HEK293 (cell line): ENCODE data around the gene CHMP4B.

Experiments
- PATZ1 ChIP-seq: fragments of 450-650 bp; formaldehyde crosslinking; IDR thresholded peaks from 2 replicates; pipeline ENCODE4 v1.5.1; 2016; ENCODE audit warnings: missing biosample characterization, missing genetic modification characterization
- RBAK ChIP-seq: fragments of 450-650 bp; formaldehyde crosslinking; IDR thresholded peaks from 2 replicates; pipeline ENCODE4 v1.5.1; 2016; ENCODE audit warnings: missing biosample characterization, missing genetic modification characterization
- ZBTB49 ChIP-seq: fragments of 450-650 bp; formaldehyde crosslinking; IDR thresholded peaks from 2 replicates; pipeline ENCODE4 v1.5.1; 2016; ENCODE audit warnings: missing biosample characterization, missing genetic modification characterization, low read depth
- ZNF174 ChIP-seq: fragments of 450-650 bp; formaldehyde crosslinking; IDR thresholded peaks from 2 replicates; pipeline ENCODE4 v1.5.0; 2017; ENCODE audit warnings: missing biosample characterization, mild to moderate bottlenecking, missing genetic modification characterization
- ZNF239 ChIP-seq: fragments of 450-650 bp; formaldehyde crosslinking; IDR thresholded peaks from 2 replicates; pipeline ENCODE4 v1.5.1; 2016; ENCODE audit warnings: missing biosample characterization, missing genetic modification characterization
- ZNF350 ChIP-seq: fragments of 450-650 bp; formaldehyde crosslinking; IDR thresholded peaks from 2 replicates; pipeline ENCODE4 v1.5.0; 2017; ENCODE audit warnings: missing biosample characterization, mild to moderate bottlenecking, missing genetic modification characterization
- ZNF510 ChIP-seq: fragments of 450-650 bp; formaldehyde crosslinking; IDR thresholded peaks from 2 replicates; pipeline ENCODE4 v1.5.1; 2018; ENCODE audit warnings: mild to moderate bottlenecking, missing genetic modification characterization, missing biosample characterization; ENCODE audit not compliant: insufficient replicate concordance
- ZNF677 ChIP-seq: fragments of 450-650 bp; IDR thresholded peaks from 2 replicates; pipeline ENCODE4 v1.5.0; 2018; ENCODE audit warnings: missing biosample characterization, mild to moderate bottlenecking, missing genetic modification characterization, moderate library complexity
- TF ChIP-seq, protein P1 (sequence below): fragments of 450-650 bp; formaldehyde crosslinking; IDR thresholded peaks from 2 replicates; pipeline ENCODE4 v1.5.1; 2016; ENCODE audit warnings: missing biosample characterization, missing genetic modification characterization

DNA sequence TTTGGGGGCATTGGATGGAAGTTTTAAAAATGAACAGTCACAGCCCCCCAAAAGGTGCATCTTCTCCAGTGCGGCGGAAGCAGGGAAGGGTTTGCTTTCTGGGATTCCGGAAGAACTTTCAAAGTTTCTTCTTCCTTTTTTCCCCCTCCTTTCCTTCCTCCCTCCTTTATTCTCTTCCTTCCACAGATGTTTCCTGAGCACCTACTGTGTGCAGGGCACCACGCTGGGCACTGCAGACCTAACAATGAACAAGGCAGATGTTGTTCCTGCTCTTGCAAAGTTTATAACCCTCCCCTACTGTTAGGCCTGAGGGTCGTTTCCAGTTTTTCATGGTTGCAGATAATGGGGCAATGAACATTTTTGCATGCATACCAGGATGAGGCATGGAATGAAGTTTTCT lies 58.1 kb downstream of the CHMP4B start:
- TF ChIP-seq PATZ1 (tag by site-specific recombination) (no peak), ZNF239 (no peak), ZNF350 (no peak), ZNF677 (tag by site-specific recombination) (no peak), ZNF510 (tag by site-specific recombination) (no peak), ZNF174 (tag by site-specific recombination) (no peak), RBAK (tag by site-specific recombination) (no peak), ZBTB49 (tag by site-specific recombination) (no peak)
- TF ChIP-seq, protein P1, sequence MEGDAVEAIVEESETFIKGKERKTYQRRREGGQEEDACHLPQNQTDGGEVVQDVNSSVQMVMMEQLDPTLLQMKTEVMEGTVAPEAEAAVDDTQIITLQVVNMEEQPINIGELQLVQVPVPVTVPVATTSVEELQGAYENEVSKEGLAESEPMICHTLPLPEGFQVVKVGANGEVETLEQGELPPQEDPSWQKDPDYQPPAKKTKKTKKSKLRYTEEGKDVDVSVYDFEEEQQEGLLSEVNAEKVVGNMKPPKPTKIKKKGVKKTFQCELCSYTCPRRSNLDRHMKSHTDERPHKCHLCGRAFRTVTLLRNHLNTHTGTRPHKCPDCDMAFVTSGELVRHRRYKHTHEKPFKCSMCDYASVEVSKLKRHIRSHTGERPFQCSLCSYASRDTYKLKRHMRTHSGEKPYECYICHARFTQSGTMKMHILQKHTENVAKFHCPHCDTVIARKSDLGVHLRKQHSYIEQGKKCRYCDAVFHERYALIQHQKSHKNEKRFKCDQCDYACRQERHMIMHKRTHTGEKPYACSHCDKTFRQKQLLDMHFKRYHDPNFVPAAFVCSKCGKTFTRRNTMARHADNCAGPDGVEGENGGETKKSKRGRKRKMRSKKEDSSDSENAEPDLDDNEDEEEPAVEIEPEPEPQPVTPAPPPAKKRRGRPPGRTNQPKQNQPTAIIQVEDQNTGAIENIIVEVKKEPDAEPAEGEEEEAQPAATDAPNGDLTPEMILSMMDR (tag by site-specific recombination), result no peak
